Activated CD8-positive, alpha-beta T cell treated with anti-CD3 and anti-CD28 coated beads, Interleukin-2, amount 10 ng/mL, durations not matched to agents 7 days and 5 days (primary cell): ENCODE results near the gene UBN2. TPM values are rescaled to one million over a fixed set of nuclear protein-coding genes. Genes with fewer than 3 reads are reported as not detected.
"Not testable (repeated sequence)": the region's sequence is repeated elsewhere in the genome, so short reads cannot be mapped to it uniquely, and the experiment has no call there.

Source experiments
- ATAC-seq: fragments of 150-1000 bp; cut with Tn5 transposase; one replicate; pipeline ENCODE4 v1.10.0; 2021; ENCODE audit warnings: moderate library complexity
- CTCF ChIA-PET: fragments of 350-600 bp; sonication (Branson Sonifier 250); formaldehyde crosslinking; loops from one replicate; lab custom pipeline; 2021; ENCODE audit warnings: antibody characterized with exemption; lab: Charles Lee
- POLR2A ChIA-PET: fragments of 350-600 bp; sonication (Branson Sonifier 250); formaldehyde crosslinking; loops from one replicate; lab custom pipeline; 2021; ENCODE audit warnings: antibody characterized with exemption; lab: Charles Lee
- DNase-seq: peaks from one replicate; pipeline ENCODE4 v3.0.0-alpha.2; 2020
- H3K27ac Mint-ChIP-seq: one replicate; pipeline ENCODE4 v1.8.0; 2021; ENCODE audit warnings: mild to moderate bottlenecking, mixed read lengths
- H3K27me3 Mint-ChIP-seq: one replicate; pipeline ENCODE4 v1.8.0; 2021; ENCODE audit warnings: low read depth, mixed read lengths
- H3K36me3 Mint-ChIP-seq: one replicate; pipeline ENCODE4 v1.8.0; 2021; ENCODE audit warnings: low read depth, mixed read lengths
- H3K4me1 Mint-ChIP-seq: one replicate; pipeline ENCODE4 v1.8.0; 2021; ENCODE audit warnings: low read depth, mixed read lengths
- H3K4me3 Mint-ChIP-seq: one replicate; pipeline ENCODE4 v1.8.0; 2021; ENCODE audit warnings: mild to moderate bottlenecking, mixed read lengths
- H3K9me3 Mint-ChIP-seq: one replicate; pipeline ENCODE4 v1.8.0; 2022; ENCODE audit warnings: mixed read lengths; ENCODE audit not compliant: insufficient read depth
- total RNA-seq, 2 experiments: library from RNA; stranded (reverse); gene quantifications; one replicate each; pipeline ENCODE4 v1.2.3, GENCODE V29; 2021

UBN2 gene
- total RNA-seq, 2 experiments from 2014 or later = 10.2 to 11.3 TPM

DNA sequence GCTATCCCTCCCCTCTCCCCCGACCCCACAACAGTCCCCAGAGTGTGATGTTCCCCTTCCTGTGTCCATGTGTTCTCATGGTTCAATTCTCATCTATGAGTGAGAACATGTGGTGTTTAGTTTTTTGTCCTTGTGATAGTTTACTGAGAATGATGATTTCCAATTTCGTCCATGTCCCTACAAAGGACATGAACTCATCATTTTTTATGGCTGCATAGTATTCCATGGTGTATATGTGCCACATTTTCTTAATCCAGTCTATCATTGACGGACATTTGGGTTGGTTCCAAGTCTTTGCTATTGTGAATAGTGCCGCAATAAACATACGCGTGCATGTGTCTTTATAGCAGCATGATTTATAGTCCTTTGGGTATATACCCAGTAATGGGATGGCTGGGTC, 17.5 kb upstream of the UBN2 start:
- H3K4me3 Mint-ChIP-seq, H3K27ac Mint-ChIP-seq, CTCF ChIA-PET, H3K4me1 Mint-ChIP-seq, H3K36me3 Mint-ChIP-seq, ATAC-seq, H3K9me3 Mint-ChIP-seq, DNase-seq, POLR2A ChIA-PET: not testable (repeated sequence)
- peaks cover 19% of the 10 kb centered on the region for H3K27me3 Mint-ChIP-seq

DNA sequence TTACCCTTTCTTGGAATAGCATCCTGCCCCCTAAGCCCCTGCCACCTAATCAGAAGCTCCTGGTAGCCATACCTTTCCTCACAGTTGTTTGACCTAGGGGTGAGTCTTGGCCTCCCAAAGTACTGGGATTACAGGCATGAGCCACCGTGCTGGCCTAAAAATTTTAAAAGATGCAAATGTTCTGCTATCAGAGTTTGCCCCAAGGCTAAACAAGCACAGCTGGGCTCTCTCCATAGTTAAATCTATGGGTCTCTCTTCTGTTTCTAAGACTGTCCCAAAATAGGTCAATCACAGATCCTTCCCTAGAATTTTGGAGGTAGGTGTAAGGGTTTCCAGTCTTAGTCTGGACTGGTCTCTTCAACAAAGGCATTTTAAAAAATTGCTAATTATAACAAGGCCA, 12.9 kb upstream of the UBN2 start:
- Mint-ChIP-seq H3K27ac (no peak overlapping the region), H3K9me3 (no peaks in the 10 kb centered on the region), H3K36me3 (no peaks in the 10 kb centered on the region), H3K27me3 (peaks cover 7% of the 10 kb centered on the region), H3K4me3 (no peak overlapping the region), H3K4me1 (no peaks in the 10 kb centered on the region)
- no peak for ATAC-seq
- ChIA-PET POLR2A (no interaction called here), CTCF (interaction anchor here (1.3 kb wide), 1 partner anchor 33 kb away, joined by 3 read pairs; no protein-coding TSS in a partner anchor)
- DNase-seq = no peak

DNA sequence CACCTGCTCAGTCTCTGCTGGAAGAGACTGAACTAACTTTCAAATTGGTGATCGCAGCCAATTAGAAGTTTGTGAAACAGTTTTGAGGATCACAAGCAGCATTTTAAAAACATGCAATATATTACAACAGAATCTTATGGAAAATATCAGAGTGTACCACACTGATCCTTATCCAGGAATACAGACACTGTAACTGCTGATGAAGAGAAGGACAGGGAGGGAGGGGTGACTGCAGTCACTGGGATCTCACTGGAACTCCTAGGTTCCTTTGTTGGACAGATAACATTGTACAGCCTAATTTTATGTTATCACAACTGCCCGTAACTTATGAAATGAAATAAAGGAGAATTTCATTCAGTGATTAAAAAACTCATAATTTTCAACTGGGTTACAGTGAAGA, 6.8 kb upstream of the UBN2 start:
- no peak for ATAC-seq
- H3K27ac Mint-ChIP-seq = no peak overlapping the region
- ChIA-PET POLR2A (no interaction called here), CTCF (no interaction called here)
- H3K4me3 Mint-ChIP-seq = no peak overlapping the region
- no peaks in the 10 kb centered on the region for H3K9me3 Mint-ChIP-seq
- H3K27me3 Mint-ChIP-seq = peaks cover 9% of the 10 kb centered on the region
- H3K4me1 Mint-ChIP-seq = no peaks in the 10 kb centered on the region
- DNase-seq = no peak
- H3K36me3 Mint-ChIP-seq = no peaks in the 10 kb centered on the region

DNA sequence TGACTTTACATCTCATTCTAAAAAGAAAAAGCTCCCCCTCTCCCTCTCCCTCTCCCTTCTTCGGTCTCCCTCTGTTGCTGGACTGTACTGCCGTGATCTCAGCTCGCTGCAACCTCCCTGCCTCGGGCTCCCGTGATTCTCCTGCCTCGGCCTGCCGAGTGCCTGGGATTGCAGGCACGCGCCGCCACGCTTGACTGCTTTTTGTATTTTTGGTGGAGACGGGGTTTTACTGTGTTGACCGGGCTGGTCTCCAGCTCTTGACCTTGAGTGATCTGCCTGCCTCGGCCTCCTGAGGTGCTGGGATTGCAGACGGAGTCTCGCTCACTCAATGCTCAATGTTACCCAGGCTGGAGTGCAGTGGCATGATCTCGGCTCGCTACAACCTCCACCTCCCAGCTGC, 6.2 kb upstream of the UBN2 start:
- H3K4me3 Mint-ChIP-seq, CTCF ChIA-PET: not testable (repeated sequence)

DNA sequence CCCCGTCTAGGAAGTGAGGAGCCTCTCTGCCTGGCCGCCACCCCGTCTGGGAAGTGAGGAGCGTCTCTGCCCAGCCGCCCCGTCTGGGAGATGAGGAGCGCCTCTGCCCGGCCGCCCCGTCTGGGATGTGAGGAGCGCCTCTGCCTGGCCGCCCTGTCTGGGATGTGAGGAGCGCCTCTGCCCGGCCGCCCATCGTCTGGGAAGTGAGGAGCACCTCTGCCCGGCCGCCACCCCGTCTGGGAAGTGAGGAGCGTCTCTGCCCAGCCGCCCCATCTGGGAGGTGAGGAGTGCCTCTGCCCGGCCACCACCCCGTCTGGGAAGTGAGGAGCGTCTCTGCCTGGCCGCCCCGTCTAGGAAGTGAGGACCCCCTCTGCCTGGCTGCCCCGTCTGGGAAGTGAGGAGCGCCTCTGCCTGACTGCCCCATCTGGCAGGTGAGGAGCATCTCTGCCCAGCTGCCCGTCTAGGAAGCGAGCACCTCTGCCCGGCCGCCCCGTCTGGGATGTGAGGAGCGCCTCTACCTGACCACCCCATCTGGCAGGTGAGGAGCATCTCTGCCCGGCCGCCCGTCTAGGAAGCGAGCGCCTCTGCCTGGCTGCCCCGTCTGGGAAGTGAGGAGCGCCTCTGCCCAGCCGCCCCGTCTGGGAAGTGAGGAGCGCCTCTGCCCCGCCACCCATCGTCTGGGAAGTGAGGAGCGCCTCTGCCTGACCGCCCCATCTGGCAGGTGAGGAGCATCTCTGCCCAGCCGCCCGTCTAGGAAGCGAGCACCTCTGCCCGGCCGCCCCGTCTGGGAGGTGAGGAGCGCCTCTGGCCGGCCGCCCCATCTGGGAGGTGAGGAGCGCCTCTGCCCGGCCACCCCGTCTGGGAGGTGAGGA, 5.5 kb upstream of the UBN2 start:
- H3K27me3 Mint-ChIP-seq = peaks cover 16% of the 10 kb centered on the region
- CTCF ChIA-PET, DNase-seq, ATAC-seq, POLR2A ChIA-PET, H3K27ac Mint-ChIP-seq, H3K4me3 Mint-ChIP-seq, H3K4me1 Mint-ChIP-seq, H3K9me3 Mint-ChIP-seq, H3K36me3 Mint-ChIP-seq: not testable (repeated sequence)

More for the DNA sequence above, 6.2 kb upstream of the UBN2 start:
- H3K36me3 Mint-ChIP-seq, H3K9me3 Mint-ChIP-seq, ATAC-seq, H3K27ac Mint-ChIP-seq, H3K4me1 Mint-ChIP-seq, DNase-seq, POLR2A ChIA-PET: not testable (repeated sequence)
- peaks cover 13% of the 10 kb centered on the region for H3K27me3 Mint-ChIP-seq

DNA sequence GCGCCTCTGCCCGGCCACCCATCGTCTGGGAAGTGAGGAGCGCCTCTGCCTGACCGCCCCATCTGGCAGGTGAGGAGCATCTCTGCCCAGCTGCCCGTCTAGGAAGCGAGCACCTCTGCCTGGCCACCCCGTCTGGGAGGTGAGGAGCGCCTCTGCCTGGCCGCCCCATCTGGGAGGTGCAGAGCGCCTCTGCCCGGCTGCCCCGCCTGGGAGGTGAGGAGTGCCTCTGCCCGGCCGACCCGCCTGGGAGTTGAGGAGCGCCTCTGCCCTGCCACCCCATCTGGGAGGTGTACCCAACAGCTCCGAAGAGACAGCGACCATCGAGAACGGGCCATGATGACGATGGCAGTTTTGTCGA, 4.9 kb upstream of the UBN2 start:
- H3K4me1 Mint-ChIP-seq, POLR2A ChIA-PET, H3K36me3 Mint-ChIP-seq, H3K4me3 Mint-ChIP-seq, ATAC-seq, CTCF ChIA-PET, DNase-seq, H3K9me3 Mint-ChIP-seq, H3K27ac Mint-ChIP-seq: not testable (repeated sequence)
- peaks cover 16% of the 10 kb centered on the region for H3K27me3 Mint-ChIP-seq

DNA sequence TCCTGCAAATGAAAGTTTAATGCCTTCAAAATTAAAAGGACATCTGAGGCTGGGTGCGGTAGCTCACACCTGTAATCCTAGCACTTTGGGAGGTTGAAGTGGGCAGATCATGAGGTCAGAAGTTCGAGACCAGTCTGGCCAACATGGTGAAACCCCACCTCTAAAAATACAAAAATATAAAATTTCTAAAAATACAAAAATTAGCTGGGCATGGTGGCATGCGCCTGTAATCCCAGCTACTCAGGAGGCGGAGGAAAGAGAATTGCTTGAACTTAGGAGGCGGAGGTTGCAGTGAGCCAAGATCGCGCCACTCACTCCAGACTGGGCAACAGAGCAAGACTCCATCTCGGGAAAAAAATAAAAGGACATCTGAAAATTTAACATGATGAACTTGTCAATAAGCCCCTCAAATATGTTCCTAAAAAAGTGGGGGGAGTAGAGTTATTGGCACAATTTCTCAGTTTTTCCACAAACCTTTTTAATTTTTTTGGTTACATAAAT, 4.0 kb upstream of the UBN2 start:
- H3K4me3 Mint-ChIP-seq, ATAC-seq, CTCF ChIA-PET, H3K9me3 Mint-ChIP-seq, H3K36me3 Mint-ChIP-seq, H3K4me1 Mint-ChIP-seq, POLR2A ChIA-PET, DNase-seq, H3K27ac Mint-ChIP-seq: not testable (repeated sequence)
- H3K27me3 Mint-ChIP-seq = peaks cover 16% of the 10 kb centered on the region

DNA sequence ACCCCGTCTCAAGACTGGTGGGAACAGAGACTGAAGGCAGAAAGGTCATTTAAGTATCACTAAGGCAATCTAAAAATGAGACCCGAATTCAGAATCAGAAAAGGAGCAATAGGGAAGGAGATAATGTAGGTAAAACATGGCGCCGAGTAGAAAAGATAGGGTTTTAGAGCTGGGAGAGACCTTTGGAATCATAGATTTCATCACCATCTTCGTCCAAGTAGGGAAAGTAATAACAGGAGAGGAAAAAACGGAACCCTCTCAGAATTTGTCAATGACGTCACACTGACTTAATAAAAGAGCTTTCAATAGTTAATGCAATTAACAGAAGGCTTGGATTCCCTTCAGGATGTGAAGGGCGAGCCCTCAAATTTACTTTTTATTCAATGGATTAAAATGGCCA, 1.0 kb upstream of the UBN2 start:
- ATAC-seq (no peak), DNase-seq (no peak)
- Mint-ChIP-seq H3K27ac (no peak overlapping the region), H3K27me3 (peaks cover 14% of the 10 kb centered on the region), H3K4me3 (peak overlapping the region; percentile 88), H3K9me3 (no peaks in the 10 kb centered on the region), H3K4me1 (peaks cover 26% of the 10 kb centered on the region), H3K36me3 (peaks cover 5% of the 10 kb centered on the region)
- ChIA-PET POLR2A (interaction anchor here (1.4 kb wide), 1 partner anchor 97 kb away, joined by 4 read pairs; a partner anchor contains a TSS), CTCF (interaction anchor here (1.6 kb wide), 1 partner anchor 343 kb away, joined by 3 read pairs; no protein-coding TSS in a partner anchor)

DNA sequence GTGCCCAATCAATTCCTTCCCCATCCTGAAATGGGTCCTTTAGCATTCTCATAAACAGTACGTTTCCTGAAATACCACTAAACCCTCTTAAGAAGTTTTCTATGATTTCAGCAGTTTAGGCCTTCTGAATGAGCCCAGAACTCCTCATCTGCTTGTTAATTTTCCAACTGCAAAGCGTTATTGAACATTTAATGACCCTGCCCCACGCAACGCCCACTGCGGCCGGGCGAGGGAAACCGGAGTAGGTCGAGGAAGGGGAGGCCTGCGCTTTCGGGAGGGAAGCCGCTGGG, 608 bp upstream of the UBN2 start:
- H3K27me3 Mint-ChIP-seq = peaks cover 14% of the 10 kb centered on the region
- no peak for DNase-seq
- no peaks in the 10 kb centered on the region for H3K9me3 Mint-ChIP-seq
- no peak overlapping the region for H3K27ac Mint-ChIP-seq
- H3K36me3 Mint-ChIP-seq = peaks cover 5% of the 10 kb centered on the region
- ChIA-PET CTCF (interaction anchor here (1.6 kb wide), 1 partner anchor 344 kb away, joined by 3 read pairs; no protein-coding TSS in a partner anchor), POLR2A (interaction anchor here (1.4 kb wide), 1 partner anchor 97 kb away, joined by 4 read pairs; a partner anchor contains a TSS)
- no peak for ATAC-seq
- peaks cover 26% of the 10 kb centered on the region for H3K4me1 Mint-ChIP-seq
- peak overlapping the region; percentile 88 for H3K4me3 Mint-ChIP-seq

DNA sequence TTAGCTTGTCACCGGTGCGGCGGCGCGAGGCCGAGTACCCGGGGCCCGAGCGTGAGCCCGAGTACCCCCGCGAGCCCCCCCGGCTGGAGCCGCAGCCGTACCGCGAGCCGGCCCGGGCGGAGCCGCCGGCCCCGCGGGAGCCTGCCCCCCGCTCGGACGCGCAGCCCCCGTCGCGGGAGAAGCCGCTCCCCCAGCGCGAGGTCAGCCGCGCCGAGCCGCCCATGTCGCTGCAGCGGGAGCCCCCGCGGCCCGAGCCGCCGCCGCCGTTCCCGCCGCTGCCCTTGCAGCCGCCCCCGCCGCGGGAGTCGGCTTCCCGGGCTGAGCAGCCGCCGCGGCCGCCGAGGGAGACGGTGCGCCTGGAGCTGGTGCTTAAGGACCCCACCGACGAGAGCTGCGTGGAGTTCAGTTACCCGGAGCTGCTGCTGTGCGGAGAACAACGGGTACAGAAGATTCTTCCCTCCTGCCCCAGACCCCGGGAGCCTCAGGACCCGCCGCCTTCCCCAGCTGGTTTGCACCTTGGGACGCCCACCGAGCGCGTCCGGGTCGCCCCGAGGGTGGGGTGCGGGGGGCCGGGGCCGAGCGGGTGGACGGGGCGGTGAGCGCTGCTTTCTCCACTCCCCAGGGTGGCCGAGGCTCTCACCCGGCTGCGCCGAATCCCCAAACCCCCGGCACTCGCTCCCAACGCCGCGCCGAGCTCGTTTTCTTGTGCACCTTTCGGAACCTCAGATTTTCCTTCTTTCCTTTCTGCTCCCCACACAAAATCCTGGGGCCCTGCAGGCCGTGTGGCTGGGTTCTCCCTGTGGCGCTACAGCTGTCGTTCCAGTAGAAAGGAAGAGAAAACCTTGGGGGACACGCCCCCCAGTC, 708 bp downstream of the UBN2 start:
- ChIA-PET POLR2A (interaction anchor here (0.6 to 1.6 kb wide), 4 partner anchors 76 to 137 kb away, joined by 3 to 7 read pairs (median 5); partner anchors contain the start of gene LUC7L2), CTCF (interaction anchor here (2.3 kb wide), 1 partner anchor 11 kb away, joined by 9 read pairs; no protein-coding TSS in a partner anchor)
- no peaks in the 10 kb centered on the region for H3K9me3 Mint-ChIP-seq
- peaks cover 26% of the 10 kb centered on the region for H3K4me1 Mint-ChIP-seq
- peak; percentile 38 for DNase-seq
- peak; percentile 45 for ATAC-seq
- peak overlapping the region; percentile 50 for H3K27ac Mint-ChIP-seq
- H3K27me3 Mint-ChIP-seq = peaks cover 14% of the 10 kb centered on the region
- H3K4me3 Mint-ChIP-seq = peak overlapping the region; percentile 91
- peaks cover 5% of the 10 kb centered on the region for H3K36me3 Mint-ChIP-seq

DNA sequence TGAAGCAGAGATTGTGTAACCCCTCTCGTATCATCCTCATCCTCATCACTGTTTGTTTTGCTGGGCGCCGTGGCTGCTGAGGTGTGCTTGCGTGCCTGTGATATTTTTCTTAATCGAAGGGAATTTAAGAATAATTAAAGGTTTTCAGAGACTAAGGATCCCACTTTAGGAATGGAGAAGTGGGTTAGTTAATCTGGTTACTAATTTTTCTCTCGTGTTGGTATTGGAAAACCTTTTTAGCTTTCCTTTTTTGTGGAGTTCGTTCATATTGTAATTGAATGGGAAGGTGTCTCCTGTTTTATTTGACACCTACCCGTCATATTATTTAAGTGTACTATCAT, 1.3 kb downstream of the UBN2 start:
- Mint-ChIP-seq H3K36me3 (peaks cover 7% of the 10 kb centered on the region), H3K9me3 (no peaks in the 10 kb centered on the region), H3K27me3 (peaks cover 14% of the 10 kb centered on the region), H3K4me1 (peaks cover 26% of the 10 kb centered on the region), H3K27ac (peak overlapping the region; percentile 50), H3K4me3 (peak overlapping the region; percentile 91)
- DNase-seq = no peak
- ChIA-PET CTCF (interaction anchor here (1.9 to 2.3 kb wide), 2 partner anchors 10 to 157 kb away, joined by 5 to 9 read pairs; no protein-coding TSS in a partner anchor), POLR2A (interaction anchor here (0.6 to 1.6 kb wide), 4 partner anchors 75 to 137 kb away, joined by 3 to 7 read pairs (median 5); partner anchors contain the start of gene LUC7L2)
- ATAC-seq = peak; percentile 8
